ENCODE measurements around the gene MYOZ3.
A peak's percentile ranks its signal among the peaks of the same experiment; 100 is the strongest.

Gene MYOZ3

DNA sequence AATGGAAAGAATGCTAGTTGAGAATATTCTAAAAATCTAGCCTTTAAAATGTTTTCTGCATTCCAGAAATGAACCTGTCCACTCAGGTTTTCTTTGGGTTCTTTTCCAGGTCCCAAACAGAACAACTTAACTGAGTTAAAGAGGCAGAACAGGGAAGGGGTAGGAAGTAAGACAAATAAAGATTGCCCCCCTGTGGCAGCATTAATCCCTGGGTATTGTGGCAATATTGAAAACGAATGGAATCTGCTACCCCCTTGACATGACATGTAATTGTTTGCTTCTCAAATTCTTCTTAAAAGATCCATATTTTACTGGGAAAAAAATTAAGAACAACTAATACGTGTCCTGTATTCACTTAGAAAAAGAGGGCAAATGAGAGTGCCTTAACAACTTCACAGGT lies 49.1 kb downstream of the MYOZ3 start:
- peak in 1 of 2 donors; percentile 4 for DNase-seq

DNA sequence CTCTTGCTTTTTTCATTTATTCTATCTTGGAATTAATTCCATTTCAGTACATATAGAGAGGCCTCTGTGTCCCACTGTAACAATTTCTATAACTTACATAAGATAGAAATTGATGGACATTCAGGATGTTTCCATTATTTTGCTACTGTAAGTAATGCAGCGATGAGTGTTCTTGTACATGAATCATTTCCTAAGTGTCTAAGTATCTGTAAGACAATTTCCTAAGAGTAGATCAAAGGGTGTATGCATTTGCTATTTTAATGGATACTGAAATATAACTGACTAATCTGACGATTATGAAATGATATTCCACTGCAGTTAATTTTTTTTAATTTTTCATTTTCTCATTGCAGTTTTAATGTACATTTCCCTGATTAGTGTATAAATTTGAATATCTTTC lies 62.8 kb downstream of the MYOZ3 start:
- no peak for DNase-seq
